Measurements from ENCODE around the gene RASGRF2. TPM values are rescaled to one million over a fixed set of nuclear protein-coding genes. Genes with fewer than 3 reads are reported as not detected.

RASGRF2 gene
- total RNA-seq, 1 donor from 2014 or later: 0.05 TPM

GRCh38 chr5:81179959-81180358 lies 219.8 kb downstream of the RASGRF2 start:
- TF ChIP-seq CTCF (IDR thresholded peaks at IDR 0.05): no peak
- no peaks in the 10 kb centered on the region for H3K36me3 Mint-ChIP-seq (ENCODE audit: unreplicated experiment)
- H3K4me1 Mint-ChIP-seq (ENCODE audit: unreplicated experiment): no peaks in the 10 kb centered on the region
- no peak overlapping the region for H3K27ac Mint-ChIP-seq (ENCODE audit: unreplicated experiment)
- peaks cover 14% of the 10 kb centered on the region for H3K27me3 Mint-ChIP-seq (ENCODE audit: unreplicated experiment)
- H3K9me3 Mint-ChIP-seq (ENCODE audit: unreplicated experiment): no peaks in the 10 kb centered on the region
- no peak for DNase-seq (ENCODE audit: extremely low spot score, unreplicated experiment)
- no peak overlapping the region for H3K4me3 Mint-ChIP-seq (ENCODE audit: unreplicated experiment)

- H3K27ac Mint-ChIP-seq (ENCODE audit: unreplicated experiment): no peak overlapping the region
- H3K36me3 Mint-ChIP-seq (ENCODE audit: unreplicated experiment): no peaks in the 10 kb centered on the region
- H3K9me3 Mint-ChIP-seq (ENCODE audit: unreplicated experiment): no peaks in the 10 kb centered on the region
- no peak for DNase-seq (ENCODE audit: extremely low spot score, unreplicated experiment)
- peaks cover 10% of the 10 kb centered on the region for H3K27me3 Mint-ChIP-seq (ENCODE audit: unreplicated experiment)
- H3K4me3 Mint-ChIP-seq (ENCODE audit: unreplicated experiment): no peak overlapping the region
- TF ChIP-seq CTCF (IDR thresholded peaks at IDR 0.05): no peak
- H3K4me1 Mint-ChIP-seq (ENCODE audit: unreplicated experiment): no peaks in the 10 kb centered on the region
These were observed 220.8 kb downstream of the RASGRF2 start for GRCh38 chr5:81180780-81181460.

- no peak overlapping the region for H3K4me3 Mint-ChIP-seq (ENCODE audit: unreplicated experiment)
- no peaks in the 10 kb centered on the region for H3K36me3 Mint-ChIP-seq (ENCODE audit: unreplicated experiment)
- peaks cover 10% of the 10 kb centered on the region for H3K27me3 Mint-ChIP-seq (ENCODE audit: unreplicated experiment)
- no peaks in the 10 kb centered on the region for H3K9me3 Mint-ChIP-seq (ENCODE audit: unreplicated experiment)
- DNase-seq (ENCODE audit: extremely low spot score, unreplicated experiment): no peak
- TF ChIP-seq CTCF (IDR thresholded peaks at IDR 0.05): no peak
- H3K27ac Mint-ChIP-seq (ENCODE audit: unreplicated experiment): no peak overlapping the region
- H3K4me1 Mint-ChIP-seq (ENCODE audit: unreplicated experiment): no peaks in the 10 kb centered on the region
These were observed 221.6 kb downstream of the RASGRF2 start for GRCh38 chr5:81181576-81182316.

- H3K36me3 Mint-ChIP-seq (ENCODE audit: unreplicated experiment): no peaks in the 10 kb centered on the region
- no peaks in the 10 kb centered on the region for H3K9me3 Mint-ChIP-seq (ENCODE audit: unreplicated experiment)
- H3K27me3 Mint-ChIP-seq (ENCODE audit: unreplicated experiment): peaks cover 10% of the 10 kb centered on the region
- H3K4me1 Mint-ChIP-seq (ENCODE audit: unreplicated experiment): no peaks in the 10 kb centered on the region
- DNase-seq (ENCODE audit: extremely low spot score, unreplicated experiment): no peak
- no peak for TF ChIP-seq CTCF (IDR thresholded peaks at IDR 0.05)
- no peak overlapping the region for H3K4me3 Mint-ChIP-seq (ENCODE audit: unreplicated experiment)
- H3K27ac Mint-ChIP-seq (ENCODE audit: unreplicated experiment): no peak overlapping the region
These were observed 222.5 kb downstream of the RASGRF2 start for GRCh38 chr5:81182396-81183390.

Data from osteocyte (in vitro differentiated cells).